Measurements from ENCODE around the gene SRC. TPM values are rescaled to one million over a fixed set of nuclear protein-coding genes. Genes with fewer than 3 reads are reported as not detected.

Gene SRC
- total RNA-seq, 1 experiment from 2014 or later: 197 TPM

DNA sequence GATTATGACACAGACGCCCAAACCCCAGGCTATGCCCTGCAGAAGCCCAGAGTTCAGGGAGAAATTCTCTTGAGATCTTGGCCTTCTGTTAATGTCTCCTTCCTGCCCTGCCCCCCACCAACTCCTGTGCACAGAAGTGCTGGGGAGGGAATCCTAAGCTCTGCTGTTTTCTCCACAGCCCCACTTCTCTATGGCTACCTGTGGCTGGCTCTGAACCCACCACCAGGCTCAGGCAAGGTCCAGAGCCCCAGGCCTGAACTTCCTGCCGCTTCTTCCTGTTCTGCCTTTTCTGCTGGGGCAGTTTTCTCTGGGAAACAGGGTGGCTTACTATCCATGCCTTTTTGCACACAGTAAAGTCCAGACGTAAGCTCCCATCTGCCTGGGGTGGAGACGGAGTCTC lies 97.7 kb downstream of the SRC start:
- ChIA-PET CTCF (no interaction called here), POLR2A (no interaction called here)
- no peaks in the 10 kb centered on the region for H3K9me3 ChIP-seq
- Mint-ChIP-seq H3K27me3 (ENCODE audit: insufficient read depth, unreplicated experiment) (peaks cover 20% of the 10 kb centered on the region), H3K4me1 (ENCODE audit: low read depth, unreplicated experiment) (no peaks in the 10 kb centered on the region), H3K9me3 (ENCODE audit: unreplicated experiment) (no peaks in the 10 kb centered on the region), H3K4me3 (ENCODE audit: unreplicated experiment) (no peak overlapping the region), H3K36me3 (ENCODE audit: insufficient read depth, unreplicated experiment) (no peaks in the 10 kb centered on the region), H3K27ac (ENCODE audit: unreplicated experiment) (no peak overlapping the region)
- H3K36me3 ChIP-seq (ENCODE audit: control insufficient read depth, insufficient read depth, low read length): no peaks in the 10 kb centered on the region
- TF ChIP-seq, protein P1, sequence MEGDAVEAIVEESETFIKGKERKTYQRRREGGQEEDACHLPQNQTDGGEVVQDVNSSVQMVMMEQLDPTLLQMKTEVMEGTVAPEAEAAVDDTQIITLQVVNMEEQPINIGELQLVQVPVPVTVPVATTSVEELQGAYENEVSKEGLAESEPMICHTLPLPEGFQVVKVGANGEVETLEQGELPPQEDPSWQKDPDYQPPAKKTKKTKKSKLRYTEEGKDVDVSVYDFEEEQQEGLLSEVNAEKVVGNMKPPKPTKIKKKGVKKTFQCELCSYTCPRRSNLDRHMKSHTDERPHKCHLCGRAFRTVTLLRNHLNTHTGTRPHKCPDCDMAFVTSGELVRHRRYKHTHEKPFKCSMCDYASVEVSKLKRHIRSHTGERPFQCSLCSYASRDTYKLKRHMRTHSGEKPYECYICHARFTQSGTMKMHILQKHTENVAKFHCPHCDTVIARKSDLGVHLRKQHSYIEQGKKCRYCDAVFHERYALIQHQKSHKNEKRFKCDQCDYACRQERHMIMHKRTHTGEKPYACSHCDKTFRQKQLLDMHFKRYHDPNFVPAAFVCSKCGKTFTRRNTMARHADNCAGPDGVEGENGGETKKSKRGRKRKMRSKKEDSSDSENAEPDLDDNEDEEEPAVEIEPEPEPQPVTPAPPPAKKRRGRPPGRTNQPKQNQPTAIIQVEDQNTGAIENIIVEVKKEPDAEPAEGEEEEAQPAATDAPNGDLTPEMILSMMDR (IDR thresholded peaks at IDR 0.05; ENCODE audit: insufficient read depth in 1 of 2, low read depth in 1 of 2, low read length in 1 of 2, severe bottlenecking in 1 of 2, unreplicated experiment in 1 of 2): no peak
- no peak overlapping the region for H3K4me3 ChIP-seq (ENCODE audit: low read depth, low read length)
- H3K27me3 ChIP-seq (replicated peaks; ENCODE audit: control insufficient read depth, insufficient read depth, low read length): no peaks in the 10 kb centered on the region; the same call in 1 of the 2 replicates
- no peaks in the 10 kb centered on the region for H3K4me1 ChIP-seq
- no peak for DNase-seq
- intact Hi-C loops (cut with micrococcal nuclease; ENCODE audit: unreplicated experiment): no loop called here
- no TSS peak for BruUV-seq (replicated peaks)

DNA sequence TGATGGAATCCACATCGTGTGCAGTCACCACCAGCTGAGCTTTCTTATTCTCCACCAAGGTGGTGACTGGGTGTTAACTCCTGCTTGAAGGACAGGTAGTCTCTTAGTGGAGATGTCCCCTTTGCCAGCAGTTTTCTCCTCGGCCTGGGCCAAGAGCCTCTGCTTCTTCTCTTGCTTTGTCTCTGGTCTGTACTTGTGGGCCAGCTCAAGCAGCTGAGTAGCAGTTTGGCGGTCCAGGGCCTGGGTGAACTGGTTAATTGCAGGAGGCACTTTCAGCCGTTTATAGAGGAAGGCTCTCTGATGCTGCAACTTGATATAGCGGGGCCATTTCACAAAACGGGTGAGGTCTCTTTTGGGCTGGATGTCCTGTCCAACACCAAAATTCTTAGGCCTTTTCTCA lies 99.1 kb downstream of the SRC start:
- no peaks in the 10 kb centered on the region for H3K4me1 ChIP-seq
- Mint-ChIP-seq H3K36me3 (ENCODE audit: insufficient read depth, unreplicated experiment) (no peaks in the 10 kb centered on the region), H3K27ac (ENCODE audit: unreplicated experiment) (no peak overlapping the region), H3K4me1 (ENCODE audit: low read depth, unreplicated experiment) (no peaks in the 10 kb centered on the region), H3K4me3 (ENCODE audit: unreplicated experiment) (no peak overlapping the region), H3K27me3 (ENCODE audit: insufficient read depth, unreplicated experiment) (peaks cover 15% of the 10 kb centered on the region), H3K9me3 (ENCODE audit: unreplicated experiment) (no peaks in the 10 kb centered on the region)
- no peaks in the 10 kb centered on the region; the same call in 1 of the 2 replicates for H3K27me3 ChIP-seq (replicated peaks; ENCODE audit: control insufficient read depth, insufficient read depth, low read length)
- ChIA-PET CTCF (no interaction called here), POLR2A (no interaction called here)
- no peaks in the 10 kb centered on the region for H3K36me3 ChIP-seq (ENCODE audit: control insufficient read depth, insufficient read depth, low read length)
- no peak for DNase-seq
- BruUV-seq (replicated peaks): no TSS peak
- intact Hi-C loops (cut with micrococcal nuclease; ENCODE audit: unreplicated experiment): no loop called here
- TF ChIP-seq, protein P1 (IDR thresholded peaks at IDR 0.05; ENCODE audit: insufficient read depth in 1 of 2, low read depth in 1 of 2, low read length in 1 of 2, severe bottlenecking in 1 of 2, unreplicated experiment in 1 of 2): no peak
- H3K9me3 ChIP-seq: no peaks in the 10 kb centered on the region
- no peak overlapping the region for H3K4me3 ChIP-seq (ENCODE audit: low read depth, low read length)

DNA sequence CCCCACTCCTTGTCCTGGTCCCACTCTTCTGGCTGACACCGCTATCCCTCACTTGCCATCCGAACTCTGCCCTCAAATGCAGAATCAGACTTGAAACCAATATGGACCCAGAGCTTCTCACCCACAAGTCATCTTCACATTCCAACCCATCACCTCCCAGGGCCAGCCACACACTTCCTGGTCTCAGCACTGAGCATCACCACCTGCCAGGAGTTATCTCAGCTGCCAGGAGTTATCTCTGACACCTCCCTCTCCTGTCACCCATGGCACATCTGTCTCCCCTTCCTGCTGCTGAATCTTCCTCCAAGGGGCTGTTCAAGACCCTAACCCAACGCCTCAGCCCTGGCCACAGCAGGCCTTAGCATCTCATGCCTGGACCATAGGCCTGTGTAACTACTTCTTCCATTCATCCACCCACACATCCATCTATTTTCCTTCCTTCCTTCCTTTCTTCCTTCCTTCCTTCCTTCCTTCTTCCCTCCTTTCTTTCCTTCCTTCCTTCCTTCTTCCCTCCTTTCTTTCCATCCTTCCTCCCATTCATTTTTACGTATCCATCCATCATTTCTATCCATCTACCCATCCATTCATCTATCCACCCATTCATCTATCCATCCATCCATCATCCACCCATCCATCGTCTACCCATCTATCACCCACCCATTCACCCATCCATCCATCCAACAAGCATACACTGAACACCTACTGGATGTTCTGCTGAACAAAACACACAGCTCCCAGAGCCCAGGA lies 100.5 kb downstream of the SRC start:
- Mint-ChIP-seq H3K36me3 (ENCODE audit: insufficient read depth, unreplicated experiment) (no peaks in the 10 kb centered on the region), H3K9me3 (ENCODE audit: unreplicated experiment) (no peaks in the 10 kb centered on the region)
- BruUV-seq (replicated peaks): no TSS peak

More for the DNA sequence above, 100.5 kb downstream of the SRC start:
- H3K4me3 Mint-ChIP-seq (ENCODE audit: unreplicated experiment): no peak overlapping the region
- H3K4me3 ChIP-seq (ENCODE audit: low read depth, low read length): no peak overlapping the region
- no peak overlapping the region for H3K27ac Mint-ChIP-seq (ENCODE audit: unreplicated experiment)
- POLR2A ChIA-PET: no interaction called here
- TF ChIP-seq, protein P1 (IDR thresholded peaks at IDR 0.05; ENCODE audit: insufficient read depth in 1 of 2, low read depth in 1 of 2, low read length in 1 of 2, severe bottlenecking in 1 of 2, unreplicated experiment in 1 of 2): no peak
- intact Hi-C loops (cut with micrococcal nuclease; ENCODE audit: unreplicated experiment): no loop called here
- H3K4me1 ChIP-seq: no peaks in the 10 kb centered on the region
- DNase-seq: no peak
- H3K27me3 Mint-ChIP-seq (ENCODE audit: insufficient read depth, unreplicated experiment): peaks cover 15% of the 10 kb centered on the region
- H3K36me3 ChIP-seq (ENCODE audit: control insufficient read depth, insufficient read depth, low read length): no peaks in the 10 kb centered on the region
- H3K27me3 ChIP-seq (replicated peaks; ENCODE audit: control insufficient read depth, insufficient read depth, low read length): no peaks in the 10 kb centered on the region; the same call in 1 of the 2 replicates
- no peaks in the 10 kb centered on the region for H3K9me3 ChIP-seq
- CTCF ChIA-PET: interaction anchor here (0.5 kb wide), 1 partner anchor 32 kb away, joined by 3 read pairs; no protein-coding TSS in a partner anchor
- H3K4me1 Mint-ChIP-seq (ENCODE audit: low read depth, unreplicated experiment): no peaks in the 10 kb centered on the region

All from Caco-2 (cell line).